HL-60/S4 treated with retinoic acid at 250 ng/mL for 4 days and 3 days (cell line): ENCODE data around the gene FXR2.

Experiments used
- in situ Hi-C: fragments of 300-500 bp; cut with MboI; formaldehyde crosslinking; loops from 2 replicates; pipeline ENCODE4 v1.7.0; 2022; ENCODE audit warnings: low sequenced_read_pairs

The FXR2 gene

DNA sequence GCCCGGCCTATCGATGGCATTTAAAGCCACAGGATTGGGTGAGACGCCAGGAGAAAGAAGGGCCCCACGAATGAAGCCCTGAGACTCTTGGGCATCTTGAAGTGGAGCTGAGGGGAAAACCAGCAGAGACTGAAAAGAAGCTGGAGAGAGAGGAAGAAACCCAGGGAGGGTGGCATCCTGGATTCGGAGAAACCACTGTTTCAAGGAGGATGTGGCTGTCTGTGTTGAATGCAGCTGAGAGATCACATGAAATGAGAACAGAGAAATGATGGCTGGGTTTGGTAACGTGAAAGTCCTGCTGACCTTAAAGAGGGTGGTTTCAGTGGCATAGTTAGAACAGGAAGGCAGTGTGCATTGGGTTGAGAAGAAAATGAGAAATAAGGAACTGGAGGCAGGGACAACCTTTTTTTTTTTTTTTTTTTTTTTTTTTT lies 62.1 kb downstream of the FXR2 start:
- in situ Hi-C loops, result no loop called here

DNA sequence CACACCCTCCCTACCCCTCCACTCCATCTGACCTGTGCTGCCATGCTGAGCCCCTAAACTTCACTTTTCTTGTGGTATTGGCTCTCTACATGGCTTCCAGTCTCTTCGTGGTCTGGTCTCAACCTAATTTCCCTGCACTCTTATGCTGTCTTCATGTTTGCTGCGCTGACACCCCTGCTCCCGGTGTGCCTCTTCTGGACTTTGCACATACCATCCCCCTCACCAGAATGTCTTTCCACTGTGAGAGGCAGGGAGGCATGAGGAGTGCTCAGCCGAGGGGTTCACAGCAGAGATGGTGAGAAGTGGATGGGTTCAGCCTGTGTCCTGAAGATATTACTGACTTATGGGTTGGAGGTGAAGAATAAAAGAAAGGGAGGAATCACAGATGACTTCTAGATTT lies 63.3 kb downstream of the FXR2 start:
- in situ Hi-C loops, result no loop called here

DNA sequence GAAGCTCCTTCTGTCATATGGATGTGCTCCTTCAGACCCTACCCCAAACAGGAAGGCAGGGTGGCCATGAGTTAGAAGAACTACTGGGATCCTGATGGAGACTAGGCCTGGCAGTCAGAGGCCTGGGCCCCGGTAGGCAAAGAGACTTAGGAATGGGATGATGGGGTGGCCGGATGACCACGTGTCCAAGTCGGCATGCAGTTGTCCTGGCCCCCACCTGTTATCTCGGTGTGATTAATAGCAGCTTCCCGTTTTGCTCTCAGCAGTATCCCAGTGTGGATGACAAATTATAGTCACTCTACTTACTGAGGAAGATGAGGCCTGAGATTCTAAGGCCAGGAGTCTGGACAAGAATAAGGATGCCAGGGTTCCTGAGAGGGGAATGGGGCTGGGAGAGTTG lies 64.4 kb downstream of the FXR2 start:
- in situ Hi-C loops, result no loop called here

DNA sequence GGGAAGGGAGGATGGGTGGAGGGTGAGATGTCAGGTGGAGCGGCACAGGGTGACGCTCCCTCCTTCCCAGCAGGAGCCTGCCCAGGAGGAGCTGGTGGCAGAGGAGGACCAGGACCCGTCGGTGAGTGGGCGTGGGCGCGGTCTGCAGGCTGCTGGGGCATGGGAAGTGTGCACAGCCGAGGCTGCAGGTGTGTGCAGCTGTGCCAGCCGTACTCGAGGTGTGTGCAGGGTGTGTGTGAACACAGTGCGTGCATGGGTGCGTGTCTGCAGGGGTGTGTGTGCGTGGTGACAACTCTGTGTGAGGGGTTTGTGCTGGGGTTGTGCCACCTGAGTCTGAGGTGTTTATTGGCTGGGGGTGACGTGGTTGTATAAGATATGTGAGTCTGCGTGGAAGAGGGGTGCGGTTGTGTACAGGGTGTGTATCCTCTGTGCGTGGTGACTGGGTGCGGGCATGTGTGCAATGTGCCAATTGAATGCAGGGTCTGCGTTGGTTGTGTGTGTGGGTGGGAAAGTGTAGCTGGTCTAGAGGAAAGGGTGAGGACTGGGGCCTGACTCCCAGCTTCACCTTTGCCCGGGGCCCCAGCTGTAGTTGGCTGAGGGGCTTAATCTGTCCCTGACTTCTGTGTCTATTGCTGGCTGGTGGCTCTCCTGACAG lies 65.2 kb downstream of the FXR2 start:
- in situ Hi-C loops, result no loop called here

DNA sequence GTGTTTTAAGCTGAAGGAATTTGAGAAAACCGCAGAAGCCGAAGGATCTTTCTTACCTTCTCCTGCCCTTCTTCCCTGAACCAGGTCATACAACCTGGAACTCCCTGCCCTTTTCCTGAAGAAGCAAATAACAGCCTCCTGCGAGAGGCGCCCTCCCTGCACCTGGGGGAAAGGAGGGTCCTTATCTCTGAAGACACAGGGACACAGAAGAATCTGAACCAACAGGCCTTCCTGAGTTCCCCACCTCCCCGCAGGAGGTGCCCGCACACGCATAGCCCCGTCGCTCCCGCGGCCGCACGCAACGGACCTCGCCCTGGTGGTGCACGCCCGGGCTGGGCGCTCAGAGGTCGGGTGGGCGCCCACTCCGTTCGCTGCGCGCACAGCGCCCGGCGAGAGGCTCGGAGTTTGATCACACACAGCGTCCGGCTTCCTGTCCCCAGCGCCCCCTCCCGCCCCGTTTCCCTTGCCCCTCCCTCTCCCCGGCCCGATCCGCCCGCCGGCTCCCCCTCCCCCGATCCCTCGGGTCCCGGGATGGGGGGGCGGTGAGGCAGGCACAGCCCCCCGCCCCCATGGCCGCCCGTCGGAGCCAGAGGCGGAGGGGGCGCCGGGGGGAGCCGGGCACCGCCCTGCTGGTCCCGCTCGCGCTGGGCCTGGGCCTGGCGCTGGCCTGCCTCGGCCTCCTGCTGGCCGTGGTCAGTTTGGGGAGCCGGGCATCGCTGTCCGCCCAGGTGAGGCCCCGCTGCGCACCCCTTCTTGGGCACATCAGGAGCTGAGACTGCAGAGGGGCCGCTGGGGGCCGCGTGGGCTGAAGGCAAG lies 65.9 kb downstream of the FXR2 start, which contains the start of gene TNFSF12:
Gene TNFSF12, plus strand, starts transcription at position 474 of the 816 bp plus-strand sequence. Its CDS starts 96 bp downstream, at position 570.
- in situ Hi-C loops, result no loop called here

DNA sequence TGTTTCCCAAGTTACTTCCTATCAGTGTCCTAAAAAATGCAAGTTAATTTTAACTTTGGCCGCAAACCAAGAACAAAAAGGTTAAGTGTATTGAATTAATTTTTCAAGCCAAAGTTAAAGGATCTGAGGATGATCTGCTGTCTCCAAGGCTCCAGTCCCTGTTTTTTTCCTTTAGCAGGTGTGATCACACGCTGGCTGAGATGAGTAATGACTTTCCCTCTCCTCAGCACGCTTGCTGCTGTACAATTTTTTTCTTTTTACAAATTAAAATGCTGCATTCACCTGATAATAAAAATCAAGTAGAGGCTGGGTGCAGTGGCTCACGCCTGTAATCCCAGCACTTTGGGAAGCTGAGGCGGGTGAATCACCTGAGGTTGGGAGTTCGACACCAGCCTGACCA lies 69.8 kb downstream of the FXR2 start:
- in situ Hi-C loops, result no loop called here
